Measurements from ENCODE around the gene HYAL2. TPM values are rescaled to one million over a fixed set of nuclear protein-coding genes. Genes with fewer than 3 reads are reported as not detected.

Gene HYAL2
- total RNA-seq, 1 experiment from 2014 or later, result 12.6 TPM

GRCh38 chr3:50326182-50326541, 3.6 kb upstream of the HYAL2 start:
- Mint-ChIP-seq H3K9me3 (ENCODE audit: unreplicated experiment) (no peaks in the 10 kb centered on the region), H3K36me3 (ENCODE audit: insufficient read depth, unreplicated experiment) (peaks cover 17% of the 10 kb centered on the region), H3K27ac (ENCODE audit: low read depth, unreplicated experiment) (no peak overlapping the region), H3K27me3 (ENCODE audit: insufficient read depth, unreplicated experiment) (no peaks in the 10 kb centered on the region), H3K4me1 (ENCODE audit: insufficient read depth, unreplicated experiment) (no peaks in the 10 kb centered on the region), H3K4me3 (ENCODE audit: unreplicated experiment) (no peak overlapping the region)
- no peak for TF ChIP-seq CTCF (IDR thresholded peaks at IDR 0.05; ENCODE audit: unreplicated experiment)
- DNase-seq (ENCODE audit: unreplicated experiment), result no peak
- POLR2A ChIA-PET, result interaction anchor here (0.9 to 1.2 kb wide), 3 partner anchors 9 to 36 kb away, joined by 3 to 4 read pairs (median 3); no protein-coding TSS in a partner anchor
- intact Hi-C loops (cut with micrococcal nuclease), result no loop called here
- CTCF ChIA-PET, result interaction anchor here (0.7 to 1.0 kb wide), 2 partner anchors 21 to 56 kb away, joined by 3 to 5 read pairs; no protein-coding TSS in a partner anchor
- no TSS peak for BruUV-seq (replicated peaks)

GRCh38 chr3:50325497-50326181, 3.1 kb upstream of the HYAL2 start:
- DNase-seq (ENCODE audit: unreplicated experiment), result no peak
- intact Hi-C loops (cut with micrococcal nuclease), result no loop called here
- TF ChIP-seq CTCF (IDR thresholded peaks at IDR 0.05; ENCODE audit: unreplicated experiment), result no peak
- no peaks in the 10 kb centered on the region for H3K9me3 Mint-ChIP-seq (ENCODE audit: unreplicated experiment)
- no peaks in the 10 kb centered on the region for H3K4me1 Mint-ChIP-seq (ENCODE audit: insufficient read depth, unreplicated experiment)
- no peak overlapping the region for H3K27ac Mint-ChIP-seq (ENCODE audit: low read depth, unreplicated experiment)
- BruUV-seq (replicated peaks), result no TSS peak
- ChIA-PET POLR2A (interaction anchor here (0.9 to 1.2 kb wide), 3 partner anchors 9 to 36 kb away, joined by 3 to 4 read pairs (median 3); no protein-coding TSS in a partner anchor), CTCF (interaction anchor here (0.7 to 3.9 kb wide), 8 partner anchors 11 to 66 kb away, joined by 3 to 38 read pairs (median 10); partner anchors contain the start of genes IFRD2 and SEMA3B)
- peaks cover 17% of the 10 kb centered on the region for H3K36me3 Mint-ChIP-seq (ENCODE audit: insufficient read depth, unreplicated experiment)
- no peak overlapping the region for H3K4me3 Mint-ChIP-seq (ENCODE audit: unreplicated experiment)
- H3K27me3 Mint-ChIP-seq (ENCODE audit: insufficient read depth, unreplicated experiment), result no peaks in the 10 kb centered on the region

GRCh38 chr3:50325113-50325480, 2.6 kb upstream of the HYAL2 start:
- DNase-seq (ENCODE audit: unreplicated experiment), result no peak
- TF ChIP-seq CTCF (IDR thresholded peaks at IDR 0.05; ENCODE audit: unreplicated experiment), result no peak
- H3K4me3 Mint-ChIP-seq (ENCODE audit: unreplicated experiment), result no peak overlapping the region
- no peaks in the 10 kb centered on the region for H3K9me3 Mint-ChIP-seq (ENCODE audit: unreplicated experiment)
- no TSS peak for BruUV-seq (replicated peaks)
- ChIA-PET CTCF (interaction anchor here (0.6 to 3.9 kb wide), 16 partner anchors 10 to 111 kb away, joined by 3 to 38 read pairs (median 10); partner anchors contain the start of genes HYAL1, HYAL3, IFRD2 and LSMEM2), POLR2A (interaction anchor here (1.3 to 5.0 kb wide), 2 partner anchors 24 to 33 kb away, joined by 3 to 22 read pairs; partner anchors contain the start of gene IFRD2)
- H3K27ac Mint-ChIP-seq (ENCODE audit: low read depth, unreplicated experiment), result no peak overlapping the region
- H3K27me3 Mint-ChIP-seq (ENCODE audit: insufficient read depth, unreplicated experiment), result no peaks in the 10 kb centered on the region
- peaks cover 17% of the 10 kb centered on the region for H3K36me3 Mint-ChIP-seq (ENCODE audit: insufficient read depth, unreplicated experiment)
- H3K4me1 Mint-ChIP-seq (ENCODE audit: insufficient read depth, unreplicated experiment), result no peaks in the 10 kb centered on the region
- intact Hi-C loops (cut with micrococcal nuclease), result no loop called here

GRCh38 chr3:50324351-50325112, 2.0 kb upstream of the HYAL2 start:
- H3K27ac Mint-ChIP-seq (ENCODE audit: low read depth, unreplicated experiment), result no peak overlapping the region

More at GRCh38 chr3:50324351-50325112, 2.0 kb upstream of the HYAL2 start:
- Mint-ChIP-seq H3K36me3 (ENCODE audit: insufficient read depth, unreplicated experiment) (peaks cover 13% of the 10 kb centered on the region), H3K4me1 (ENCODE audit: insufficient read depth, unreplicated experiment) (peaks cover under 1% of the 10 kb centered on the region), H3K9me3 (ENCODE audit: unreplicated experiment) (no peaks in the 10 kb centered on the region), H3K27me3 (ENCODE audit: insufficient read depth, unreplicated experiment) (no peaks in the 10 kb centered on the region), H3K4me3 (ENCODE audit: unreplicated experiment) (no peak overlapping the region)
- peak; percentile 64 for DNase-seq (ENCODE audit: unreplicated experiment)
- ChIA-PET POLR2A (interaction anchor here (1.2 to 5.0 kb wide), 4 partner anchors 13 to 32 kb away, joined by 3 to 22 read pairs (median 4); partner anchors contain the start of genes HYAL3, IFRD2 and NAA80), CTCF (interaction anchor here (0.6 to 3.9 kb wide), 31 partner anchors 10 to 1344 kb away, joined by 3 to 38 read pairs (median 4); partner anchors contain the start of genes HYAL1, HYAL3, IFRD2 and LSMEM2)
- no TSS peak for BruUV-seq (replicated peaks)
- TF ChIP-seq CTCF (IDR thresholded peaks at IDR 0.05; ENCODE audit: unreplicated experiment), result peak; percentile 79
- intact Hi-C loops (cut with micrococcal nuclease), result loop anchor here (1.0 kb wide), 2 partner anchors 50 to 132 kb away; no protein-coding TSS in a partner anchor
